NCI-H146 treated with DMSO at 0.1 percent for 48 hours (cell line): Measurements from ENCODE around the gene MOB3C.
A peak's percentile ranks its signal among the peaks of the same experiment; 100 is the strongest.

Experiments
- DNase-seq: peaks from one replicate; lab custom pipeline; 2025; ENCODE audit not compliant: unreplicated experiment; lab: John Stamatoyannopoulos, UW

Gene MOB3C

GRCh38 chr1:46580140-46580903, 36.3 kb downstream of the MOB3C start:
- no peak for DNase-seq

DNA sequence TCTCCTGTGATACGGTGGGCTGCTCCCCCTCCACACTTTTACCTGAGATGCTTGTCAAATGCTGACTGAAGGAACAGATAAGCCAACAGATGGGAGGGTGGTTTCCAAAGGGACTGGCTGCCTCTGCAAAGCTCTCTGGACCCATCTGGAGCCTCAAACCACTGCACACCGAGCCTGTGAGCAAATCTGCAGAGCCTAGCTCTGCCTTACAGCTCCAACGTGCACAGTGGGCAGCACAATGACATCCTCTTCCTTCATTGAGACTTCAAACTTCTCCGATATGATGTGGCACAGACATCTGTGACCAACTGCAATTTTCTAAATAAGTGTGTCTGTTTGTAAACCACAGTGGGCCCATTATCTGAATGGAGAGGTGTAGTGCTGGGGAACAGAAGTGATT, 38.9 kb downstream of the MOB3C start:
- DNase-seq, result no peak

DNA sequence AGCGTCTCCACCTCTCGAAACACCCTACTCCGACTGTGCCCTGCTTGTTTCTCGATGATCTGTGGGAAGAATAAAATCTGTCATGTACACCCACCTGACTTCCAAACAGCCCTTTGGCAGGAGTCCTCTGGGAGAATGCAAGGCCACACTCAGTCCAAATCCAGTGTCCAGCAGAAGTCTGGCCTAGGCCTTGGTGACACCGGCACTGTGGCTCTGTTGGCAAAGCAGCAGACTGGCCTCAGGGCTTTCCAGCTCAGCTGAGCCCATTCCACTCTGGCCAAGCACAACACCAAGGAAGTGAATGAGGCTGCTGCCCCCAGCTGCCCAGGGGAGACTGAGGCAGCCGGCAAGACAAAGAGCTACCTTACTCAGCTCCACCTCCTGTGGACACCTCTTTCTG, 40.0 kb downstream of the MOB3C start:
- no peak for DNase-seq

- DNase-seq, result no peak
Observed at GRCh38 chr1:46575778-46576177, 40.8 kb downstream of the MOB3C start.

DNA sequence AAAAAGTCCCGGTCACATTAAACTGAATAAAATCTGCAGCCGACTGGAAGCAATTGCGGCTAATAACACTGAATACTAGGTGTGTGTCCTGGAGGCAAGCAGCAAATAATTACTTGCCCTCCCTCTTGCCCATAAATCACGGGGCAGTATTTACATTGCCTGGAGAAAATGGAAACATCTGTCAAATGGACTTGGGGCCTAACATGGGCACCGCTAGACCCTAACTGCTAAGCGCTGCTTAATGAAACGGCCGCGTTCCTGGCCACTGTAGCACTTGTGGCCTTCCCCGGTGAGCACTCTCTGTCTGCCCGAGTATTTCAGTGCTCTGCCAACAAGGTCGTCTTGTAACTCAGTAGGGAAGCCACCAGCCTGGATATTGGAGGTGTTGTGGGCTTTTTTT, 41.3 kb downstream of the MOB3C start:
- peak; percentile 22 for DNase-seq

DNA sequence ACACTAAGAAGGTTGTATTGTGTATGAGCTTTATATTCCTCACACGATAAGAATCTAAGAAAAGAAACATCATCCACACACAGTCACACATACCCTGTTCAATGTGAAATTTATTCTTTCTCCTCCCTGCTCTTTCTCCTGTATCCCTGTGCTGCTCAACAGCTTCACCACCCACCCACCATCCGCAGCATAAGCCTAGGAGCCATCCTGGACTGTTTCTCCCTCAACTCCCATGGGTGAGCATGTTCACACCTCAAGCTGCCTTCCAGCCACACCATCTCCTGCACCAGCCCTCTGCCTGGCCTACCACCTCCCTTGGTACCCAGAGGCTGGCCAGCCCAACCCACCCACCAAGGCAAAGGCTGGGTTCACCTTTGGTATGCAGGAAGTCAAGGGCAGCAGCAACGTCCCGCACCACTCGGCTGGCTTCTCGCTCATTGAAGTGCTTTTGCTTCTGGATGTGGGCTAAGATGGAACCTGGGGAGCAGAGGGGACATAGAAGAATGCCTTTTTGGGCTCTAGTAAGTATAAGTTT, 44.9 kb downstream of the MOB3C start:
- DNase-seq, result no peak

GRCh38 chr1:46569884-46570725, 46.5 kb downstream of the MOB3C start:
- DNase-seq, result no peak

GRCh38 chr1:46569116-46569515, 47.5 kb downstream of the MOB3C start:
- DNase-seq, result no peak

DNA sequence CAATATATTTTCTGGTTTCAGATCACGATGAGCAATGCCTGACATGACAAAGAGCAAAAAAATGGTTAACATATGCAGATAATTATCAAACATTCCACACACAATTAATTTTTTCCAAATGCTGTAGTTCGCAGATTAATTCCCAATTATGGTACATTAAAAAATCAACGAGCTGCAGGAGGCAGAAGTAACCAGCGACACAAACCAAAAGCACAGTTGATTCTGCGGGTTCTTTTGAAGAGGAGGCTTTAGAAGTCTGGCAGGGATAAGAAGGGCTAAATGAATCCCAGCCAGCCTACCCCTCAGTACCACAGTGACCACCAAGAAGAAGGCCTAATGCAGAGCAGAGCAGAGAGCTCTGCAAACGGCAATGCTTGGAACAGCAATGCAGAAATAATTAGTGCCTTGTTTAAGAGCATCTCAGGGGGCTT, 48.1 kb downstream of the MOB3C start:
- DNase-seq, result no peak

DNA sequence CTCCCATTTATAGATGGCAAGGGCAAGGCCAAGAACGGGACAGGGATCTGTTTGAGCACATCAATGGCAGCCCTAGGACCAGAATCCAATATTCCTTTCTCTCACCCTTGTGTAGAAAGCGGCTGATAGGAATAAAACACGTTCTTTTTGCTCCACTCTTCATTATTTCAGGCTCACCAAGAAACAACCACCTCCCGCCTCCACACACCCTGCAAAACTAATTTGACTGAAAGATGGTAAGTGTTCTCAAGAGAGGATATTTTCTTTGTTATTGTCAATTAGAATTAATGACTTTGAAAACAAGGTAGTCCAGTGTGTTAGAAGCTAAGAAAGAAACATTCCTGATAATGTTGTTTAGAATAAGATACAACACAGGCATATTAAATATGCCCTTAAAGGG, 53.3 kb downstream of the MOB3C start:
- no peak for DNase-seq

DNA sequence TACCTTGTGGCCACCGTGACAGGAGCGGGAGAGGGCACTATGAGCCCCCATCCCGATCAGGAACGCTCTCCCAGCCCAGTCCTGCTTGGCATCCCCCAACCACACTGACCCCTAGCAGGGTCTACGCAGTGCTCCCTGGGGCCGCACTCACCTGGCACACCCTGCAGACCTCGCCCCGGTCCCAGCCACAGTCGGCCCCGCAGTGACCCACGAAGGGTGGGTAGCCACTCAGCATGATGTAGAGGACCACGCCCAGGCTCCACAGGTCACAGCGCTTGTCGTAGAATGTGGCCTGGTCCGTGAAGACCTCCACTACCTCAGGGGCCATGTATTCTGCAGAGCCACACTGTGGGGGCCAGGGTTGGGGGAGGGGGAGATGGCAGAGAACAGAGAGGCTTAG, 54.1 kb downstream of the MOB3C start:
- DNase-seq, result no peak

DNA sequence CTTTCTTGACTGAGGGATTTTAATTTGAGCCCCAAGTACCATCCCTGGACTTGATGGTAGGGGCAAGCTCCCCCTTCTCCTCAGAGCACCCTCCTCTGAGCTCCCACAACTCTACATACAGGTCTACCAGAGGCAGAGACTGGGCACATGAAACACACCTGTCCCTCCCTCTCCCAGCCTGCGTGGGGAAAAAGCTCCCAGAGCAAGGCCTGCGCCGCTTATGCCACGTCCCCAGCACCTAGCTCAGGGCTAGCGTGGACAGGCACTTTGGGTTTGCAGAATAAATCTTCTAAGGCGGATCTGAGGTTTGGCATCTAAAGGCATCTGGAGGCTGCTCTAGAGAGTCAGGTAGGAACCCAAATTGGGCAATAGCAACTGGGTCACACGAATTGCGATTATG, 57.6 kb downstream of the MOB3C start:
- no peak for DNase-seq

DNA sequence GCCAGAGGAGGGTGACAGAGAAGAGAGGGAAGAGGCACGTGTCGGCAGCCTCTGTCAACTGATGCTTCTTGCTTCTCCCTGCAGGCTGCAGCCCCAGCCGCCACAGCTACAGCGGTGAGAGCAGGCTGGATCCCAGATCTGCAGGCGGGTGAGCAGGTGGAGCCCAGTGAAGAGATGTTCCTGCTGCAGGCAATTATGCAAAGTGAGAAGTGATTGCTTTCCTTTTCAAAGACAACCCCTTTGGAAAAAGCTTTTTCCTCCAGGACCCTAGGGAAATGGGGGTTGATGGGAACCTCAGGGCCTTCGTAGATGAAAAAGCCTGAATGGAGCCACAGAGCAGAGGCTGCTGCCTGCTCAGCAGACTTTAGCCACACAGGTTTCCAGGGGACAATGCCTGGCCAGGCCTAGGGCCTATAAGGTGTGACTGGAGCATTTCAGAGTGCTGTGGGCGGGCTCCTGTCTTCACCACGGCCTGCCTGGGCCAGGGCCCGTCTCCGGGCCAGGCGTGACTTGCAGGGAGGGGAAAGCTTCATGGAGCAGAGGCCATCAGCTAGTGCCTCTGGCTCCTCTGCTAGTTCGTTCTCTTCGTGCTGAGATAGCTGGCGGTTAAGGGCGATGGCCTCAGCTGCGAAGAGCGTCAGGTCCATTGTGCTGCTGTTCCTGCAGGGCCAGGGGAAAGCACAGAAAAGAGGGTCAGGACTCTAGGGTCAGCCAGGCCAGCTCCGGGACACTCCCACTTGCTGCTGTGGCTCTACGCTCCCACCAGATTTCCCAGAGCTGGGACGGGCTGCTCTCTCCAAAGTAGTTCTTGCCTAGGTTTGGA, 58.3 kb downstream of the MOB3C start:
- DNase-seq, result no peak
